Measurements from ENCODE around the gene NRAP. TPM values are rescaled to one million over a fixed set of nuclear protein-coding genes. Genes with fewer than 3 reads are reported as not detected.

The NRAP gene
- total and polyA plus RNA-seq, 10 of the 15 experiments (the other 5 are each of a cell fraction or from before 2014, with no cell fraction given) = not detected

GRCh38 chr10:113712755-113713639, 49.2 kb upstream of the NRAP start (continued):
- TF ChIP-seq RB1 (IDR thresholded peaks at IDR 0.05; ENCODE audit: borderline replicate concordance) (no peak), BHLHE40 (IDR thresholded peaks at IDR 0.05; ENCODE audit: borderline replicate concordance in 1 of 2, low read depth in 2 of 2, low read length in 1 of 2) (no peak)

- Histone ChIP-seq H3K4me1 (ENCODE audit: control insufficient read depth, insufficient read depth, low read length) (peaks cover 10% of the 10 kb centered on the region), H3K9ac (ENCODE audit: control insufficient read depth, insufficient read depth, low read length) (no peak overlapping the region), H3K27ac (ENCODE audit: control insufficient read depth, insufficient read depth) (no peak overlapping the region), H3K4me3 (no peak overlapping the region), H3K4me2 (ENCODE audit: control insufficient read depth, insufficient read depth) (no peak overlapping the region), H3K27me3 (replicated peaks in 1 of 2; ENCODE audit: control insufficient read depth in 2 of 2, insufficient read depth in 2 of 2, low read length in 1 of 2) (no peaks in the 10 kb centered on the region), H3K36me3 (ENCODE audit: control insufficient read depth in 2 of 2, insufficient read depth in 2 of 2, low read length in 1 of 2) (peaks cover 5 to 8% of the 10 kb centered on the region in 2 experiments; a peak in 3 of 4 replicates), H2AFZ (ENCODE audit: control insufficient read depth, low read depth, low read length) (no peak overlapping the region), H3K9me3 (replicated peaks; ENCODE audit: control insufficient read depth, insufficient read depth, low read length) (no peaks in the 10 kb centered on the region), H4K20me1 (ENCODE audit: control insufficient read depth, insufficient read depth) (no peaks in the 10 kb centered on the region), H3K79me2 (ENCODE audit: control insufficient read depth, insufficient read depth, low read length) (no peaks in the 10 kb centered on the region)
- SMC1A ChIA-PET (ENCODE audit: uncharacterized antibody, unreplicated experiment) = no interaction called here
- RAD21 ChIA-PET (ENCODE audit: unreplicated experiment) = no interaction called here
- FAIRE-seq = no peak
- 96% methylated on average over 3 of the region's 3 CpGs for WGBS (ENCODE audit: insufficient coverage, insufficient replicate concordance, low lambda C conversion rate, missing lambda C conversion rate)
- DNase-seq (ENCODE audit: low read depth, low spot score) = no peak
- ATAC-seq = no peak
- POLR2A ChIA-PET = no interaction called here
- intact Hi-C loops (cut with micrococcal nuclease; ENCODE audit: unreplicated experiment) = no loop called here
- no TSS peak for BruUV-seq (replicated peaks)
- in situ Hi-C loops (cut with MboI) = no loop called here
- CTCF ChIA-PET = interaction anchor here (0.6 to 0.7 kb wide), 3 partner anchors 193 to 1049 kb away, joined by 3 read pairs; no protein-coding TSS in a partner anchor
- TF ChIP-seq NRF1 (conservative IDR thresholded peaks at IDR 0.05; ENCODE audit: low read depth, low read length) (no peak), SIN3A (IDR thresholded peaks at IDR 0.05; ENCODE audit: low read depth, low read length) (no peak), SIX5 (IDR thresholded peaks at IDR 0.05; ENCODE audit: low read depth, low read length, severe bottlenecking) (no peak), CREM (IDR thresholded peaks at IDR 0.05; ENCODE audit: low read depth) (no peak), BRCA1 (IDR thresholded peaks at IDR 0.05; ENCODE audit: low read depth, low read length) (no peak), E2F8 (IDR thresholded peaks at IDR 0.05; ENCODE audit: low read depth, partially characterized antibody) (no peak), HDAC2 (IDR thresholded peaks at IDR 0.05) (no peak), NFYA (IDR thresholded peaks at IDR 0.05; ENCODE audit: borderline replicate concordance, low read depth, low read length) (no peak), RFX5 (IDR thresholded peaks at IDR 0.05; ENCODE audit: low read depth, low read length) (no peak), ESRRA (IDR thresholded peaks at IDR 0.05; ENCODE audit: low read length) (no peak), PML (IDR thresholded peaks at IDR 0.05; ENCODE audit: low read length) (no peak), HDGF (IDR thresholded peaks at IDR 0.05) (no peak)
- TF ChIP-seq, protein P1, sequence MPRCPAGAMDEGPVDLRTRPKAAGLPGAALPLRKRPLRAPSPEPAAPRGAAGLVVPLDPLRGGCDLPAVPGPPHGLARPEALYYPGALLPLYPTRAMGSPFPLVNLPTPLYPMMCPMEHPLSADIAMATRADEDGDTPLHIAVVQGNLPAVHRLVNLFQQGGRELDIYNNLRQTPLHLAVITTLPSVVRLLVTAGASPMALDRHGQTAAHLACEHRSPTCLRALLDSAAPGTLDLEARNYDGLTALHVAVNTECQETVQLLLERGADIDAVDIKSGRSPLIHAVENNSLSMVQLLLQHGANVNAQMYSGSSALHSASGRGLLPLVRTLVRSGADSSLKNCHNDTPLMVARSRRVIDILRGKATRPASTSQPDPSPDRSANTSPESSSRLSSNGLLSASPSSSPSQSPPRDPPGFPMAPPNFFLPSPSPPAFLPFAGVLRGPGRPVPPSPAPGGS (IDR thresholded peaks at IDR 0.05; ENCODE audit: borderline replicate concordance, insufficient read depth, low read depth, low read length, poor library complexity, severe bottlenecking) = no peak
Measured at GRCh38 chr10:113712024-113712423, 48.2 kb upstream of the NRAP start.

Measured in GM12878 (cell line).